Small intestine (tissue), 16 donors: Measurements from ENCODE around the gene RASGRP1. TPM values are rescaled to one million over a fixed set of nuclear protein-coding genes. Genes with fewer than 3 reads are reported as not detected.
A peak's percentile ranks its signal among the peaks of the same experiment; 100 is the strongest.

Experiments used
- DNase-seq, 2 donors: peaks; one replicate each; pipeline versions ENCODE4 v3.0.0 to v3.0.0-alpha.2; 2013
- FAIRE-seq: peaks from 2 replicates; lab custom pipeline; 2012; peaks lifted over from hg19 to GRCh38; lab: Jason Lieb, UNC
- H3K27ac ChIP-seq, 3 donors: one replicate each; pipeline ENCODE4 v1.5.1; 2013; ENCODE audit warnings: low read length in 2 of 3, mild to moderate bottlenecking in 2 of 3, control low read depth in 1 of 3, inconsistent platforms in 1 of 3, low read depth in 1 of 3, moderate library complexity in 1 of 3
- H3K27me3 ChIP-seq, 3 donors: one replicate each; pipeline ENCODE4 v1.6.1; 2013; ENCODE audit warnings: low read length in 3 of 3, inconsistent platforms in 1 of 3; ENCODE audit not compliant: control insufficient read depth in 3 of 3, insufficient read depth in 3 of 3
- H3K36me3 ChIP-seq, 3 donors: one replicate each; pipeline ENCODE4 v1.6.1; 2013; ENCODE audit warnings: low read length in 3 of 3, inconsistent platforms in 1 of 3, low read depth in 1 of 3, mild to moderate bottlenecking in 1 of 3, moderate library complexity in 1 of 3; ENCODE audit not compliant: control insufficient read depth in 3 of 3, insufficient read depth in 2 of 3
- H3K4me1 ChIP-seq, 3 donors: one replicate each; pipeline ENCODE4 v1.6.1; 2013; ENCODE audit warnings: low read length in 2 of 3, inconsistent platforms in 1 of 3, low read depth in 1 of 3, mild to moderate bottlenecking in 1 of 3, moderate library complexity in 1 of 3; ENCODE audit not compliant: control insufficient read depth in 3 of 3, insufficient read depth in 2 of 3
- H3K4me3 ChIP-seq, 3 donors: one replicate each; pipeline ENCODE4 v1.5.1; 2013; ENCODE audit warnings: low read length in 3 of 3, control low read depth in 1 of 3, inconsistent platforms in 1 of 3, low read depth in 1 of 3, mild to moderate bottlenecking in 1 of 3, moderate library complexity in 1 of 3
- H3K9me3 ChIP-seq, 2 donors: one replicate each; pipeline ENCODE4 v1.6.1; 2013; ENCODE audit warnings: low read depth in 1 of 2, low read length in 1 of 2; ENCODE audit not compliant: control insufficient read depth in 2 of 2, insufficient read depth in 1 of 2
- WGBS, 3 donors: extraction: QIAGEN DNeasy Blood & Tissue Kit; methylation state at CpG; one replicate each; pipeline ENCODE4 v1.1.7; 2013; 5-methylcytosine and 5-hydroxymethylcytosine counted together
- long read RNA-seq, 10 donors: transcript quantifications; one replicate each; lab custom pipeline, GENCODE V29; 2026
- polyA plus RNA-seq, 4 donors: library from polyadenylated mRNA; stranded (reverse) in 3 of 4; unstranded in 1 of 4; fragments of 200-250 nt in 3 of 4; fragments of 120-200 nt in 1 of 4; gene quantifications; one replicate each; pipeline versions ENCODE4 v1.2.1 to v1.2.3, GENCODE V29; 2013
- donor health status: healthy with polysubstance abuse.
- donor health status: control.
- donor health status: control.
- donor health status: Bipolar disorder and iron deficiency.
- donor health status: healthy.

The RASGRP1 gene
- 1 to 10 TPM in 1 of 4 donors, under 1 TPM in 3; 0.45 to 3.0 (median 0.59) TPM for polyA plus RNA-seq
- long read RNA-seq, donor 1, result 0 reads
- long read RNA-seq, donor 2, result 0 reads
- long read RNA-seq, donor 3, result 0 reads
- long read RNA-seq, donor 4, result 0 reads
- long read RNA-seq, donor 5, result 0 reads
- long read RNA-seq, donor 6, result 0 reads
- long read RNA-seq, donor 7, result 0 reads
- long read RNA-seq, donor 8, result 0 reads
- long read RNA-seq, donor 9, result 0 reads
- long read RNA-seq, donor 10, full-length matches to known transcripts, result 2 of 2 reads
- long read RNA-seq, donor 10, partial matches to known transcripts, result 0 of 2 reads
- long read RNA-seq, donor 10, other reads (novel, unspliced or antisense), result 0 of 2 reads

GRCh38 chr15:38564557-38565286 is at the start of gene RASGRP1:
Gene RASGRP1, minus strand, starts transcription at chr15:38564814. Its CDS starts 186 bp downstream, at chr15:38564628.
- Histone ChIP-seq H3K36me3 (no peaks in the 10 kb centered on the region), H3K27me3 (peaks cover 0 to 12% (median 2%) of the 10 kb centered on the region in 3 donors), H3K4me1 (peaks cover 0 to 16% (median 2%) of the 10 kb centered on the region in 3 donors), H3K27ac (peak within 1 kb of the TSS in 2 of 3 donors; percentile 70 to 86), H3K4me3 (peak within 1 kb of the TSS; percentile 50 to 75 (median 70)), H3K9me3 (no peaks in the 10 kb centered on the region)
- DNase-seq (peak; percentile 75 to 91), FAIRE-seq (no peak)
- WGBS, 3 donors, result 1 to 2% (median 2%) methylated on average over 61 to 85 of the region's 85 CpGs

GRCh38 chr15:38613085-38613484 is 48.5 kb upstream of the RASGRP1 start:
- H3K4me1 ChIP-seq, result peaks cover 0 to 3% (median 0%) of the 10 kb centered on the region in 3 donors
- DNase-seq, result no peak
- H3K36me3 ChIP-seq, result no peaks in the 10 kb centered on the region
- 83 to 89% (median 85%) methylated on average over 3 of the region's 3 CpGs for WGBS, 3 donors
- no peak overlapping the region for H3K27ac ChIP-seq
- no peaks in the 10 kb centered on the region for H3K9me3 ChIP-seq
- FAIRE-seq, result no peak
- peaks cover 0 to 4% (median 0%) of the 10 kb centered on the region in 3 donors for H3K27me3 ChIP-seq
- H3K4me3 ChIP-seq, result no peak overlapping the region

DNA sequence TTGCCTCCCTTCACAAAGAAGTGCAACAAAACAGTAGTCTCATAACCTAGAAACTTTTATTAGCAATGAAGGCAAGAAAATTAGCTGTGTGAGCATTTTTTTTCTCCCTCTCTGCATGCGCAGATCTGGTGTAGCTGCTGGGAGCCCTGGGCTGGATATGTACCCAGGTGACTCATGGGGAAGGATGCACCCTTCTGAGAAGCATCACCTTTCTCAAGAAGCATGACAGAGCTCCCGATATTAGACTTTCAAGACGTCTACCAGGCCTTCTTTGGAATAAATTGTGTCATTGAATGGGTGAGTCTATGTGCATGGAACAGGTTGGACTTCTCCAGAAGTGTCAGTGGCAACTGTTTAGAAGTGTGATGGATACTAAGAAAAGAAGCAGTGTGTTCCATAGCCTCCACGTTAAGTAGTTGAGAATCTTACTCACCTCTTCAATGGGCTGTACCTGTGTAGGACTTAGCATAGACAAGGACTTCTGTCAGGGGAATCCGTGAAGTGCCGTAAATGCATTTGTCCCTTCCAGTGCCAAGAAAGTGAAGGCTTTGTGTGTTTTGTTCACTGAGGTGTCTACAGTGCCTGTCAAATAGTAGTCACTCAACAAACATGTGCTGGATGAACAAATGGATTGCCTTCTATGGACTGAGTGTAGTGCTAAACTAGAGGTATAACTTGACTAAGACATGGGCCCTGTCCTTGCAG is 47.7 kb upstream of the RASGRP1 start:
- no peaks in the 10 kb centered on the region for H3K36me3 ChIP-seq
- no peak overlapping the region for H3K27ac ChIP-seq
- H3K4me3 ChIP-seq, result no peak overlapping the region
- FAIRE-seq (no peak), DNase-seq (no peak)
- no peaks in the 10 kb centered on the region for H3K9me3 ChIP-seq
- H3K27me3 ChIP-seq, result peaks cover 0 to 4% (median 0%) of the 10 kb centered on the region in 3 donors
- H3K4me1 ChIP-seq, result no peaks in the 10 kb centered on the region
- WGBS, 3 donors, result 87 to 90% (median 89%) methylated on average over 6 of the region's 6 CpGs

- Histone ChIP-seq H3K9me3 (no peaks in the 10 kb centered on the region), H3K4me3 (no peak overlapping the region), H3K36me3 (no peaks in the 10 kb centered on the region), H3K27ac (peak overlapping the region in 1 of 3 donors; percentile 28), H3K4me1 (no peaks in the 10 kb centered on the region), H3K27me3 (peaks cover 0 to 4% (median 0%) of the 10 kb centered on the region in 3 donors)
- FAIRE-seq (no peak), DNase-seq (peak in 1 of 2 donors; percentile 26)
- WGBS, 3 donors, result 68 to 87% (median 72%) methylated on average over 4 of the region's 4 CpGs
Measured at GRCh38 chr15:38611228-38611627, 46.6 kb upstream of the RASGRP1 start.

DNA sequence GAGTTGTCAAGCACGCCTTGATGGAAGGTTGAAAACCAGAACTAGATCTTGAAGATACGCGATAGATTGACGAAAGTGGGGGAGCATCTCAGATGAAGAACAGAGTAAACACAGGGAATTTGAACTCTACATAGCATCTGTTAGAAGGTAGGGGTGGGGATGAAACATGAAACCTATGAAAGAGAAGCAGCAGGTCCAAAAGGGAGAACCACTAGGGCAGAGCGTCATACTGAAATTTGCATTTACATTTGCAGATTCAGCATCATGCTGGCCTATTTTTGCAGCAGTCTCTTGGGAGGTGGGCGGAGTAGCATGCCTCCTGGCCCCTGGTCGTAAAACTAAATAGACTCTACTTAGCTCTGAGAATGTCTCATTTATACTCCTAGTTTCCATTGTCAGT is 46.1 kb upstream of the RASGRP1 start:
- H3K4me1 ChIP-seq, result no peaks in the 10 kb centered on the region
- no peak overlapping the region for H3K27ac ChIP-seq
- H3K9me3 ChIP-seq, result no peaks in the 10 kb centered on the region
- no peak for DNase-seq
- no peaks in the 10 kb centered on the region for H3K36me3 ChIP-seq
- H3K27me3 ChIP-seq, result peaks cover 0 to 4% (median 0%) of the 10 kb centered on the region in 3 donors
- H3K4me3 ChIP-seq, result no peak overlapping the region
- WGBS, 3 donors, result 77 to 84% (median 83%) methylated on average over 7 of the region's 7 CpGs
- FAIRE-seq, result no peak

DNA sequence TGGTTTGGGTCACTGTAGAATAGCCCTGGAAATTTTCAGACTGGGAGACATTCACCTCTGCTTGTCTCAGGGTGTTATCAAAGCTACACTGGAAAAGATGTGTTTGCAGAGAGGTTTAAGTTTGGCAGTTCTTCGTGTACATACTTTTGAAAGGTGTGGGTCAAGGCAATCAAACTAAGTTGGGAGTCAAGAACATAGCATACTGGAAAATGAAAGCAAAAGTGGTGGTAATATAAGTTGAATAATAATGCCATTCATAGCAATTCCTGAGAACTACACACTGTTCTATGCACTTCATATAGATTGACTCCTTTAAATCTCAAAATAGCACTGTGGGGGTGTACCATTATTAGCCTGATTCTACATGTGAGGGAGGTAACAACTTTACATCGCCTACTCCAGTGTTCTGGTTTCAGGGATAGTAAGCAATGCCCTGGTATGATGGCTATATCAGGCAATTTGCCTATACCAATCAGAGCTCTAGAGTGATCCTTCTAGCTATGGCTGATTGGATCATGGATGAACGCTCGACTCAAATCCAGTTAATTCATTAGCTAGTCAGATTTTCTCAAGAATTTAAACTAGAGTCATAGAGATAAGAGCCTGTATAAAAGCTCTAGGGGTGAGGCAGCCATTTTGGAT is 44.6 kb upstream of the RASGRP1 start:
- Histone ChIP-seq H3K4me1 (no peaks in the 10 kb centered on the region), H3K27me3 (no peaks in the 10 kb centered on the region), H3K4me3 (no peak overlapping the region), H3K27ac (no peak overlapping the region), H3K36me3 (no peaks in the 10 kb centered on the region), H3K9me3 (no peaks in the 10 kb centered on the region)
- DNase-seq (peak; percentile 34 to 35), FAIRE-seq (no peak)
- WGBS, 3 donors, result 29 to 65% (median 39%) methylated on average over 4 of the region's 4 CpGs

DNA sequence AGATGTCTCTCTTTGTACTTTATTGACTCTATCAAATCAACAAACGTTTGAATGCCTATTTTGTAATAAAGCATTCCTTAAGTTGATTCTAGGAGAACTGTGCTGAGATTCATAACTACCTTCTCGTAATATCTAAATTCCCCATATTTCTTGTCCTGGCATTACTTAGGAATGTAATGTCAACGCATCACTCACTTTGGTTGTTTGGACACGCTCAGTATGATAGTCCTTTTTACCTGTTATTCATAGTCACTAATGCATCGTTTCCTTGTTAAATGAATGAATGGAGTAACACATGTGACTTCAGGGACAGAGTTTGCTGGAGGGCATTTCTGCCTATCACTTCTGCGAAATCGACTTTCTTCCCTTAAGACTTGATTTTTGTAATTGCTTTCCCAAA is 44.1 kb upstream of the RASGRP1 start:
- 64 to 75% (median 67%) methylated on average over 7 of the region's 7 CpGs for WGBS, 3 donors
- no peak for DNase-seq
- no peaks in the 10 kb centered on the region for H3K27me3 ChIP-seq
- no peak for FAIRE-seq
- H3K4me1 ChIP-seq, result no peaks in the 10 kb centered on the region
- no peak overlapping the region for H3K27ac ChIP-seq
- H3K4me3 ChIP-seq, result no peak overlapping the region
- H3K36me3 ChIP-seq, result no peaks in the 10 kb centered on the region
- H3K9me3 ChIP-seq, result no peaks in the 10 kb centered on the region

DNA sequence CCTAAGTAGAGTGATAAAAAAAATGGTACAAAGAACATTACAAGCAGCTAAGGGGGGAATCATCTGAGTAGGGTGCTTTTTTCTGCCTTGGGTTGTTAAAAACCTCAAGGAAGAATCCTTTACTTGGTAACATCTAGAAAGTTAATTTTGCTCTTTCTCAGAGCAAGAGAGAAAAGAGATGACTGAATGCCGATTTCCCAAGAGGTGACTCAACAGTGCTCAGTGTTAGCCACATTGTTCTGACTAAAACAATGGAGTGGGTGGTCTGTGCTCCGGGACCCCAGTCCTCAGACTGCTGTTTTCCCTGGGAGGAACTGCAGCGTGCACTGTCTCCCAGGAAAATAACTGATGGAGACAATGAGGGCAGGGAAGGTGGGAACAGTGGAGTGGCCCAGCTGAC is 41.1 kb upstream of the RASGRP1 start:
- WGBS, 3 donors, result 72 to 89% (median 73%) methylated on average over 3 of the region's 3 CpGs
- FAIRE-seq (no peak), DNase-seq (no peak)
- no peaks in the 10 kb centered on the region for H3K9me3 ChIP-seq
- H3K27ac ChIP-seq, result no peak overlapping the region
- no peaks in the 10 kb centered on the region for H3K36me3 ChIP-seq
- no peak overlapping the region for H3K4me3 ChIP-seq
- H3K27me3 ChIP-seq, result peaks cover 0 to 3% (median 0%) of the 10 kb centered on the region in 3 donors
- H3K4me1 ChIP-seq, result no peaks in the 10 kb centered on the region
